Measurements from ENCODE around the gene NHLH1.

The NHLH1 gene

DNA sequence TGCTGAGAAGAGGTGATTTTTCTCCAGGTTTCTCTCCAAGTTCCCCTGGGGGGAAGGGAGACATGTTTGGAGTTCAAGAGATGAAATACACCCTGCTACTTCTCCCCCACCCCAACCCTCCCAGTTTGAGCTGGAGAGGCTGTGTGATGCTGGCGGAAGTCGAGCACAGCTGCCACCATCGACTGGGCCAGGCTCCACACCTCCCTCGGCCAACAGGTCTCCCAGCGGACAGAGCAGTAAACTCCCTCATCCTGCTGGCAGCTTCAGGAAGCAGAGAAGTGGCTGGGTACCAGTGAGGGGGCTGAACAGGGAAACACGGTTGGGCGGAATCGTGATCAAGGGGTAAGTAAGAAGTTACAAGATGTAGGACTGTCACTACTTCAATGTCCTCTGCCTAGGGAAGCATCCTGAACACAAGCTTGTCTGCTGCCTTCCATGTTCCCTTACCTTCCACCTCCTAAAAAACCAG is 6.6 kb upstream of the NHLH1 start:
- Histone ChIP-seq H3K27me3 (ENCODE audit: insufficient read depth, poor library complexity, severe bottlenecking) (no peaks in the 10 kb centered on the region), H3K36me3 (ENCODE audit: low read depth) (peaks cover 32% of the 10 kb centered on the region), H3K27ac (ENCODE audit: poor library complexity, severe bottlenecking) (no peak overlapping the region), H3K4me3 (ENCODE audit: severe bottlenecking) (no peak overlapping the region), H3K4me1 (ENCODE audit: insufficient read depth, poor library complexity, severe bottlenecking) (no peaks in the 10 kb centered on the region), H3K9me3 (ENCODE audit: severe bottlenecking) (no peaks in the 10 kb centered on the region)
- ATAC-seq (ENCODE audit: low read depth) (no peak), DNase-seq (ENCODE audit: low spot score) (no peak)
- TF ChIP-seq, protein P1, sequence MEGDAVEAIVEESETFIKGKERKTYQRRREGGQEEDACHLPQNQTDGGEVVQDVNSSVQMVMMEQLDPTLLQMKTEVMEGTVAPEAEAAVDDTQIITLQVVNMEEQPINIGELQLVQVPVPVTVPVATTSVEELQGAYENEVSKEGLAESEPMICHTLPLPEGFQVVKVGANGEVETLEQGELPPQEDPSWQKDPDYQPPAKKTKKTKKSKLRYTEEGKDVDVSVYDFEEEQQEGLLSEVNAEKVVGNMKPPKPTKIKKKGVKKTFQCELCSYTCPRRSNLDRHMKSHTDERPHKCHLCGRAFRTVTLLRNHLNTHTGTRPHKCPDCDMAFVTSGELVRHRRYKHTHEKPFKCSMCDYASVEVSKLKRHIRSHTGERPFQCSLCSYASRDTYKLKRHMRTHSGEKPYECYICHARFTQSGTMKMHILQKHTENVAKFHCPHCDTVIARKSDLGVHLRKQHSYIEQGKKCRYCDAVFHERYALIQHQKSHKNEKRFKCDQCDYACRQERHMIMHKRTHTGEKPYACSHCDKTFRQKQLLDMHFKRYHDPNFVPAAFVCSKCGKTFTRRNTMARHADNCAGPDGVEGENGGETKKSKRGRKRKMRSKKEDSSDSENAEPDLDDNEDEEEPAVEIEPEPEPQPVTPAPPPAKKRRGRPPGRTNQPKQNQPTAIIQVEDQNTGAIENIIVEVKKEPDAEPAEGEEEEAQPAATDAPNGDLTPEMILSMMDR (IDR thresholded peaks at IDR 0.05; ENCODE audit: poor library complexity, severe bottlenecking), result no peak

DNA sequence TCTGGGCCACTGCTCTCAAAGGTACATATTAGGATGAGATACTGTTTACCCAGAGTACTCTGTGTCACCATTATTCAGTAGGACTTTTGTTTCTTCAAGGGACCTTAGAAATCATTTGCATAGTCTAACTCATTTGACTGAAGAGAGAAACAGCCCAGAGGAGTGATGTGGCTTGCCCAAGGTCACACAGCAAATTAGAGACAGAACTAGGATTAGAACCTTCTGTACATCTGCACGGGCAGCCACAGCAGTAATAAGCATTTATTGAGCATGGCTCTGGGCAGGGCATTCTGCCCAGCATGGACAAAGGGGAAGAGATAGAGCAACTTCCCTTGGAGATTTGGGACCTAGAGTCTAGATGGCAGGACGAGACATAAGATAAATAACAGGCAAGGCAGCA is 5.7 kb upstream of the NHLH1 start:
- no peak overlapping the region for H3K27ac ChIP-seq (ENCODE audit: poor library complexity, severe bottlenecking)
- H3K27me3 ChIP-seq (ENCODE audit: insufficient read depth, poor library complexity, severe bottlenecking), result no peaks in the 10 kb centered on the region
- no peaks in the 10 kb centered on the region for H3K4me1 ChIP-seq (ENCODE audit: insufficient read depth, poor library complexity, severe bottlenecking)
- H3K36me3 ChIP-seq (ENCODE audit: low read depth), result peaks cover 22% of the 10 kb centered on the region
- no peak for DNase-seq (ENCODE audit: low spot score)
- H3K4me3 ChIP-seq (ENCODE audit: severe bottlenecking), result no peak overlapping the region
- TF ChIP-seq, protein P1 (IDR thresholded peaks at IDR 0.05; ENCODE audit: poor library complexity, severe bottlenecking), result no peak
- H3K9me3 ChIP-seq (ENCODE audit: severe bottlenecking), result no peaks in the 10 kb centered on the region
- ATAC-seq (ENCODE audit: low read depth), result no peak

DNA sequence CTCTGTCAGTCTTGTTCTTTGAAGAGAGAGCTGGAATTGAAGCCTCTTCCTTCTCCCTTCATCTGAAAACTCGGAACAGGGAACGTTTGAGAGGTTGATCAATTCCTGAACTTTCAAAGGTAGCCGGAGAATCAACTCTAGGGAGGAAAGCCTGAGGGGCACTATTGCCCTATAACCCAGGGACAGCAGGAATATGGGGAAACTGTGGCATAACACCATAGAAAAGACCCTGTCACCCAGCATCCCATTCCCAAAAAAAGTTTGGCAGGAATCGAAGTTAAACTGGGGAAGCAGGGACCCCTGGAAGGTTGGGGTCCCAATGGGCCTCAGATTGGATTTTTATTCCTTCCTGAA is 5.1 kb upstream of the NHLH1 start:
- Histone ChIP-seq H3K4me1 (ENCODE audit: insufficient read depth, poor library complexity, severe bottlenecking) (no peaks in the 10 kb centered on the region), H3K27me3 (ENCODE audit: insufficient read depth, poor library complexity, severe bottlenecking) (no peaks in the 10 kb centered on the region), H3K36me3 (ENCODE audit: low read depth) (peaks cover 18% of the 10 kb centered on the region), H3K27ac (ENCODE audit: poor library complexity, severe bottlenecking) (no peak overlapping the region), H3K9me3 (ENCODE audit: severe bottlenecking) (no peaks in the 10 kb centered on the region), H3K4me3 (ENCODE audit: severe bottlenecking) (no peak overlapping the region)
- DNase-seq (ENCODE audit: low spot score) (no peak), ATAC-seq (ENCODE audit: low read depth) (no peak)
- TF ChIP-seq, protein P1 (IDR thresholded peaks at IDR 0.05; ENCODE audit: poor library complexity, severe bottlenecking), result no peak

DNA sequence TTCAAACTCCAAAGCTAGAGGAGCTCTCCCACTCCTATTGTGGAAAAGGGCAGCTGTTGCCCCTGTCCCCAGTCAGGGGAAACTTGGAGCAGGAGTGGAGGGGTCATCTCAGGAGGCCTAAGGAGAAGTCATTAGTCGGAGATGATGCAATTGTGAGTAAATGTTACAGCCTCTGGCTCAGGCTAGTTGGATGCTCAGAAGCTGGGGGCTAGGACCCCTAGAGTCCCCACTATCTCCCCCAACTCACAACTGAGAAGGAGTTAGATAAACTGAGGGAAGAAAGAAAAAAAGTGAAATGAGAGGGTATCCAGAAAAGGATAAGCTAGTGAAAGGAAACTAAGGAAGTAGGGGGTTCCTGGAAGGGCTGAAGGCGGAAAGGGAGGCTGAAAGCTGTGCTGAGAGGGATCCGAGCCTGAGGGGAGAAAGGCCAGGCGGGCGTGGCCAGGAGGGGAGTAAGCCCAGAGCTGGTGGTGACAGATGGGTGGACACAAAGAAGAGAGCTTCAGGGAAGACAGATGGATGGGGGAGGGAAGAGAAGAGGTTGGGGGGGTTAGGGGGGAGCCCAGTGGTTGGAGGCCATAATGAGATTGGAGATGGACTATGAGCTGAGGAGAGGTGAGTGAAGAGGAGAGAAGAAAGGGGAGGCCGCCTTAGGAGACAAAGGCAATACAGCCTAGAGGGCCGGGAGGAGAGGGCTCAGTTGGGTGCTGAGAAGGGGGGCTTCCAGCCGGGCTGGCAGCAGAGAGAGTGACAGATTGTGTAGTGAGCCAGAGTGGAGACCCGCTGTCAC is 4.5 kb upstream of the NHLH1 start:
- Histone ChIP-seq H3K9me3 (ENCODE audit: severe bottlenecking) (no peaks in the 10 kb centered on the region), H3K27ac (ENCODE audit: poor library complexity, severe bottlenecking) (no peak overlapping the region), H3K4me3 (ENCODE audit: severe bottlenecking) (no peak overlapping the region), H3K4me1 (ENCODE audit: insufficient read depth, poor library complexity, severe bottlenecking) (no peaks in the 10 kb centered on the region), H3K27me3 (ENCODE audit: insufficient read depth, poor library complexity, severe bottlenecking) (no peaks in the 10 kb centered on the region), H3K36me3 (ENCODE audit: low read depth) (peaks cover 14% of the 10 kb centered on the region)
- DNase-seq (ENCODE audit: low spot score) (no peak), ATAC-seq (ENCODE audit: low read depth) (no peak)
- TF ChIP-seq, protein P1 (IDR thresholded peaks at IDR 0.05; ENCODE audit: poor library complexity, severe bottlenecking), result no peak

DNA sequence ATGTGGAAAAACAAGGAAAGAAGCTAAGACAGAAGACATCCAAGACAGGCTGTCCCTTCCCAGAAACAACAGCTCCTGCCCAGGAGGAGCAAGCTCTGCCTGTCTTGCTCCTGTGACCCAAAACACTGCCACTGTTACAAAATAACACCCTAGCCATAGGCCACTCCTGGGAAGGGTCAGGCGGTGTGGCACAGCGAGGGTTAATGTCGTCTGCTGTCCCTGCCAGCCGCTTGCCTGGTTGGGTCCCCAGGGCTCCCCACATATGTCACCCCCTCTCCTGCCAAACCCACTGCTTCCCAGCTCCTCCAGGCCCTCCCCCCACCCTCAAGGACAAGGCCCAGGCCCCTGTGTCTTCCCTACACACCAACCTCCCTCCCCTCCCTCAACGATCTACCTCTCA is 3.9 kb upstream of the NHLH1 start:
- H3K36me3 ChIP-seq (ENCODE audit: low read depth), result peaks cover 8% of the 10 kb centered on the region
- DNase-seq (ENCODE audit: low spot score) (no peak), ATAC-seq (ENCODE audit: low read depth) (no peak)
- TF ChIP-seq, protein P1 (IDR thresholded peaks at IDR 0.05; ENCODE audit: poor library complexity, severe bottlenecking), result no peak
- H3K4me3 ChIP-seq (ENCODE audit: severe bottlenecking), result no peak overlapping the region
- no peaks in the 10 kb centered on the region for H3K27me3 ChIP-seq (ENCODE audit: insufficient read depth, poor library complexity, severe bottlenecking)
- no peak overlapping the region for H3K27ac ChIP-seq (ENCODE audit: poor library complexity, severe bottlenecking)
- H3K4me1 ChIP-seq (ENCODE audit: insufficient read depth, poor library complexity, severe bottlenecking), result no peaks in the 10 kb centered on the region
- no peaks in the 10 kb centered on the region for H3K9me3 ChIP-seq (ENCODE audit: severe bottlenecking)
